ENCODE results near the gene CEP112. TPM values are rescaled to one million over a fixed set of nuclear protein-coding genes. Genes with fewer than 3 reads are reported as not detected.

Gene CEP112
- polyA plus RNA-seq, 1 donor from 2014 or later, result 6.0 TPM

GRCh38 chr17:66150708-66151107 is 41.2 kb downstream of the CEP112 start:
- no peaks in the 10 kb centered on the region for H3K36me3 ChIP-seq (ENCODE audit: insufficient read depth, low read length)
- no peaks in the 10 kb centered on the region for H4K20me1 ChIP-seq (ENCODE audit: insufficient read depth)
- TF ChIP-seq EZH2 (IDR thresholded peaks at IDR 0.05; ENCODE audit: borderline replicate concordance, insufficient read depth, low read length, poor library complexity, severe bottlenecking) (no peak), SMC3 (conservative IDR thresholded peaks at IDR 0.05; ENCODE audit: poor library complexity) (no peak), POLR2AphosphoS5 (IDR thresholded peaks at IDR 0.05) (no peak), CTCF (IDR thresholded peaks at IDR 0.05; ENCODE audit: poor library complexity, severe bottlenecking) (no peak), MXI1 (conservative IDR thresholded peaks at IDR 0.05; ENCODE audit: poor library complexity, severe bottlenecking) (no peak), REST (IDR thresholded peaks at IDR 0.05; ENCODE audit: borderline replicate concordance) (no peak), EP300 (conservative IDR thresholded peaks at IDR 0.05; ENCODE audit: poor library complexity, severe bottlenecking) (no peak), TAF1 (IDR thresholded peaks at IDR 0.05; ENCODE audit: low read depth) (no peak), RAD21 (conservative IDR thresholded peaks at IDR 0.05) (no peak)
- H3K4me2 ChIP-seq (ENCODE audit: low read length), result no peak overlapping the region
- H3K27ac ChIP-seq (ENCODE audit: low read length), result no peak overlapping the region
- H3K9ac ChIP-seq (ENCODE audit: low read length), result no peak overlapping the region
- no peaks in the 10 kb centered on the region for H3K9me3 ChIP-seq (ENCODE audit: low read length)
- no peaks in the 10 kb centered on the region for H3K79me2 ChIP-seq (replicated peaks; ENCODE audit: insufficient read depth, low read length)
- H3K27me3 ChIP-seq (ENCODE audit: insufficient read depth, low read depth, low read length), result no peaks in the 10 kb centered on the region
- H2AFZ ChIP-seq (ENCODE audit: low read depth, low read length), result no peak overlapping the region
- no peaks in the 10 kb centered on the region for H3K9me2 ChIP-seq (ENCODE audit: insufficient read depth, low read length)
- H3K4me3 ChIP-seq (ENCODE audit: low read length), result no peak overlapping the region
- H3F3A ChIP-seq (ENCODE audit: insufficient read depth, low read length, poor library complexity, severe bottlenecking), result no peaks in the 10 kb centered on the region

GRCh38 chr17:66149562-66149961 is 42.4 kb downstream of the CEP112 start:
- no peaks in the 10 kb centered on the region for H3K9me3 ChIP-seq (ENCODE audit: low read length)
- no peaks in the 10 kb centered on the region for H3K27me3 ChIP-seq (ENCODE audit: insufficient read depth, low read depth, low read length)
- no peak overlapping the region for H3K4me3 ChIP-seq (ENCODE audit: low read length)
- no peak overlapping the region for H3K4me2 ChIP-seq (ENCODE audit: low read length)
- no peaks in the 10 kb centered on the region for H3K9me2 ChIP-seq (ENCODE audit: insufficient read depth, low read length)
- no peaks in the 10 kb centered on the region for H3K36me3 ChIP-seq (ENCODE audit: insufficient read depth, low read length)
- TF ChIP-seq RAD21 (conservative IDR thresholded peaks at IDR 0.05), result no peak
- no peak for TF ChIP-seq MXI1 (conservative IDR thresholded peaks at IDR 0.05; ENCODE audit: poor library complexity, severe bottlenecking)
- TF ChIP-seq REST (IDR thresholded peaks at IDR 0.05; ENCODE audit: borderline replicate concordance), result no peak
- no peak for TF ChIP-seq EP300 (conservative IDR thresholded peaks at IDR 0.05; ENCODE audit: poor library complexity, severe bottlenecking)
- no peak for TF ChIP-seq CTCF (IDR thresholded peaks at IDR 0.05; ENCODE audit: poor library complexity, severe bottlenecking)
- TF ChIP-seq SMC3 (conservative IDR thresholded peaks at IDR 0.05; ENCODE audit: poor library complexity), result no peak
- TF ChIP-seq POLR2AphosphoS5 (IDR thresholded peaks at IDR 0.05), result no peak
- no peak for TF ChIP-seq EZH2 (IDR thresholded peaks at IDR 0.05; ENCODE audit: borderline replicate concordance, insufficient read depth, low read length, poor library complexity, severe bottlenecking)
- no peak for TF ChIP-seq TAF1 (IDR thresholded peaks at IDR 0.05; ENCODE audit: low read depth)
- no peak overlapping the region for H2AFZ ChIP-seq (ENCODE audit: low read depth, low read length)
- H3K79me2 ChIP-seq (replicated peaks; ENCODE audit: insufficient read depth, low read length), result no peaks in the 10 kb centered on the region
- no peak overlapping the region for H3K9ac ChIP-seq (ENCODE audit: low read length)
- H3K27ac ChIP-seq (ENCODE audit: low read length), result no peak overlapping the region
- no peaks in the 10 kb centered on the region for H3F3A ChIP-seq (ENCODE audit: insufficient read depth, low read length, poor library complexity, severe bottlenecking)
- no peaks in the 10 kb centered on the region for H4K20me1 ChIP-seq (ENCODE audit: insufficient read depth)

Data from neural cell (in vitro differentiated cells).